ENCODE measurements around the gene TRAF3IP3. TPM values are rescaled to one million over a fixed set of nuclear protein-coding genes. Genes with fewer than 3 reads are reported as not detected.

The TRAF3IP3 gene
- total RNA-seq, 1 experiment from 2014 or later: not detected

GRCh38 chr1:209732725-209733124 is 23.1 kb upstream of the TRAF3IP3 start:
- Histone ChIP-seq H3K4me1 (replicated peaks; ENCODE audit: insufficient read depth) (no peaks in the 10 kb centered on the region), H4K20me1 (ENCODE audit: insufficient read depth) (no peaks in the 10 kb centered on the region), H3K27me3 (ENCODE audit: insufficient read depth, low read depth) (no peaks in the 10 kb centered on the region), H3K4me2 (no peak overlapping the region), H3K9me3 (ENCODE audit: insufficient read depth, low read depth) (no peaks in the 10 kb centered on the region), H3F3A (ENCODE audit: insufficient read depth, low read depth) (no peaks in the 10 kb centered on the region), H2AFZ (no peak overlapping the region), H3K79me2 (ENCODE audit: low read depth) (no peaks in the 10 kb centered on the region), H3K36me3 (ENCODE audit: low read depth) (no peaks in the 10 kb centered on the region), H3K4me3 (no peak overlapping the region), H3K9me2 (ENCODE audit: insufficient read depth) (no peaks in the 10 kb centered on the region), H3K27ac (no peak overlapping the region)
- no peak for TF ChIP-seq EZH2 (IDR thresholded peaks at IDR 0.05; ENCODE audit: low read depth)
- TF ChIP-seq CTCF (conservative IDR thresholded peaks at IDR 0.05): no peak
- BruUV-seq (replicated peaks): no TSS peak
- ChIA-PET POLR2A (ENCODE audit: unreplicated experiment) (no interaction called here), CTCF (no interaction called here)
- intact Hi-C loops (cut with micrococcal nuclease; ENCODE audit: unreplicated experiment): no loop called here
- DNase-seq: no peak

DNA sequence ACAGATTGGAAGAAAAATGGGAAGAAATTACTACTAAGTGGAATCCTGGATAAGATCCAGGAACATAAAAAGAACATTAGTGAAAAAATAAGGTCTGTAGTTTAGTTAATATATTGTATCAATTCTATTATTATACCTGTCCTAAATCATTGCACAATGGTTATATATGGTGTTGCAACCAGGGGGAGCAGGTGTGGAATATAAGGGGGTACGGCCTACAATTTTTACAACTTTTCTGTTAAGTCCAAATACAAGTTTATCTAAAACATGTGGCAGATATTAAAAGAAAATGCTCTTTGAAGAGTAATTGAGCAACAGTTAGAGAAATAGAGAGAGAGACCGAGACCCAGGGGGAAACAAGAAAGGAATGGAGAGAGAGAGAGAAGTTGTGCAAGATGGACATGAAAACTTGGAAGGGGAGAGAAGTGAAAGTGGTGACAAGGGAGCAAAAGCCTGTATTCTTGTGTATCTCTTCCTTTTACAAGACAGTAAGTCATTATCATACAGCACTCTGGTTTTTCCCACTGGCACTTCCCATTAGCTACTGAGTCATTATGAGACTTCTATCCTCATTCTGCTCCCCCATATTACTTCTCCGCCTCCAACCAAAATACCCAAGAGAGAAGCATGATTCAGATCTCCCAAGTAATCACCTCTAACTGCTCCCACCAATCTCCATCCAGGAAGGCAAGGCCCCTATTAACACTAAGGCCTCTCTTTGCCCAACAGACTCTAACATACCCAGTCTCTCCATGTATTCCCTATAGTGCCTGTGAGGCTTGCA is 22.3 kb upstream of the TRAF3IP3 start:
- intact Hi-C loops (cut with micrococcal nuclease; ENCODE audit: unreplicated experiment): no loop called here
- no peaks in the 10 kb centered on the region for H3K9me2 ChIP-seq (ENCODE audit: insufficient read depth)
- no peaks in the 10 kb centered on the region for H3K9me3 ChIP-seq (ENCODE audit: insufficient read depth, low read depth)
- H3F3A ChIP-seq (ENCODE audit: insufficient read depth, low read depth): no peaks in the 10 kb centered on the region
- no peaks in the 10 kb centered on the region for H3K79me2 ChIP-seq (ENCODE audit: low read depth)
- TF ChIP-seq CTCF (conservative IDR thresholded peaks at IDR 0.05): no peak
- H4K20me1 ChIP-seq (ENCODE audit: insufficient read depth): no peaks in the 10 kb centered on the region
- ChIA-PET CTCF (no interaction called here), POLR2A (ENCODE audit: unreplicated experiment) (no interaction called here)
- no peak overlapping the region for H2AFZ ChIP-seq
- H3K27ac ChIP-seq: no peak overlapping the region
- no peak overlapping the region for H3K4me3 ChIP-seq
- DNase-seq: no peak
- no peaks in the 10 kb centered on the region for H3K27me3 ChIP-seq (ENCODE audit: insufficient read depth, low read depth)
- H3K4me1 ChIP-seq (replicated peaks; ENCODE audit: insufficient read depth): no peaks in the 10 kb centered on the region
- BruUV-seq (replicated peaks): no TSS peak
- no peaks in the 10 kb centered on the region for H3K36me3 ChIP-seq (ENCODE audit: low read depth)
- H3K4me2 ChIP-seq: no peak overlapping the region

- TF ChIP-seq CTCF (conservative IDR thresholded peaks at IDR 0.05) (no peak), EZH2 (IDR thresholded peaks at IDR 0.05; ENCODE audit: low read depth) (no peak)
- POLR2A ChIA-PET (ENCODE audit: unreplicated experiment): no interaction called here
These were observed 19.2 kb upstream of the TRAF3IP3 start for GRCh38 chr1:209736490-209737117.

More at GRCh38 chr1:209736490-209737117, 19.2 kb upstream of the TRAF3IP3 start:
- H3K4me3 ChIP-seq: no peak overlapping the region
- no peaks in the 10 kb centered on the region for H3K27me3 ChIP-seq (ENCODE audit: insufficient read depth, low read depth)
- H3K4me1 ChIP-seq (replicated peaks; ENCODE audit: insufficient read depth): no peaks in the 10 kb centered on the region
- no peaks in the 10 kb centered on the region for H4K20me1 ChIP-seq (ENCODE audit: insufficient read depth)
- CTCF ChIA-PET: no interaction called here
- no peak for DNase-seq
- H3F3A ChIP-seq (ENCODE audit: insufficient read depth, low read depth): no peaks in the 10 kb centered on the region
- H3K36me3 ChIP-seq (ENCODE audit: low read depth): no peaks in the 10 kb centered on the region
- BruUV-seq (replicated peaks): no TSS peak
- H3K9me2 ChIP-seq (ENCODE audit: insufficient read depth): no peaks in the 10 kb centered on the region
- no peaks in the 10 kb centered on the region for H3K79me2 ChIP-seq (ENCODE audit: low read depth)
- intact Hi-C loops (cut with micrococcal nuclease; ENCODE audit: unreplicated experiment): no loop called here
- no peak overlapping the region for H2AFZ ChIP-seq
- H3K27ac ChIP-seq: no peak overlapping the region
- no peak overlapping the region for H3K4me2 ChIP-seq
- H3K9me3 ChIP-seq (ENCODE audit: insufficient read depth, low read depth): no peaks in the 10 kb centered on the region
